Activated B cell treated with CpG ODN at 0.5 μM for 24 hours (primary cell): ENCODE results near the gene BRD1. TPM values are rescaled to one million over a fixed set of nuclear protein-coding genes. Genes with fewer than 3 reads are reported as not detected.
A peak's percentile ranks its signal among the peaks of the same experiment; 100 is the strongest.

Source experiments
- ATAC-seq: fragments of 200-7000 bp; cut with Tn5 transposase; one replicate; pipeline ENCODE4 v1.10.0; 2021; ENCODE audit warnings: low read depth, mild to moderate bottlenecking, moderate library complexity
- CTCF ChIA-PET: fragments of 350-600 bp; sonication (Branson Sonifier 250); formaldehyde crosslinking; loops from one replicate; lab custom pipeline; 2021; ENCODE audit warnings: antibody characterized with exemption; lab: Charles Lee
- POLR2A ChIA-PET: fragments of 350-600 bp; sonication (Branson Sonifier 250); formaldehyde crosslinking; loops from one replicate; lab custom pipeline; 2021; ENCODE audit warnings: antibody characterized with exemption; lab: Charles Lee
- DNase-seq: peaks from one replicate; pipeline ENCODE4 v3.0.0; 2022
- H3K27ac Mint-ChIP-seq: one replicate; pipeline ENCODE4 v1.8.0; 2020; ENCODE audit warnings: mixed read lengths
- H3K27me3 Mint-ChIP-seq: one replicate; pipeline ENCODE4 v1.8.0; 2021; ENCODE audit warnings: mixed read lengths
- H3K36me3 Mint-ChIP-seq: one replicate; pipeline ENCODE4 v1.8.0; 2021; ENCODE audit warnings: low read depth, mixed read lengths
- H3K4me1 Mint-ChIP-seq: one replicate; pipeline ENCODE4 v1.8.0; 2021; ENCODE audit warnings: mixed read lengths
- H3K4me3 Mint-ChIP-seq: one replicate; pipeline ENCODE4 v1.8.0; 2020; ENCODE audit warnings: mild to moderate bottlenecking, mixed read lengths
- H3K9me3 Mint-ChIP-seq: one replicate; pipeline ENCODE4 v1.8.0; 2020; ENCODE audit warnings: mixed read lengths
- CTCF ChIP-seq: fragments of 200-600 bp; IDR thresholded peaks from one replicate; pipeline ENCODE4 v1.8.0; 2022; ENCODE audit warnings: antibody characterized with exemption, mild to moderate bottlenecking
- intact Hi-C: fragments of 100-400 bp; cut with micrococcal nuclease; formaldehyde crosslinking; loops from one replicate; pipeline ENCODE4 v1.15.1; 2024
- total RNA-seq: library from RNA; stranded (reverse); gene quantifications from 2 replicates; pipeline ENCODE4 v1.2.3, GENCODE V29; 2022

BRD1 gene
- total RNA-seq, result 37.5 and 45.8 TPM in 2 replicates

GRCh38 chr22:49827853-49828598 lies at the start of gene BRD1:
BRD1 (minus strand) TSS chr22:49827873; CDS start chr22:49824317, 3,556 bp downstream.
- Mint-ChIP-seq H3K36me3 (peaks cover 26% of the 10 kb centered on the region), H3K27me3 (peaks cover 4% of the 10 kb centered on the region), H3K27ac (peak within 1 kb of the TSS; percentile 63), H3K4me1 (peaks cover 47% of the 10 kb centered on the region), H3K9me3 (no peaks in the 10 kb centered on the region), H3K4me3 (peak within 1 kb of the TSS; percentile 84)
- no peak for TF ChIP-seq CTCF
- DNase-seq, result peak; percentile 66
- ChIA-PET POLR2A (no interaction called here), CTCF (no interaction called here)
- intact Hi-C loops, result loop anchor here (1.0 to 10.0 kb wide), 4 partner anchors 25 to 364 kb away; partner anchors contain the start of genes ALG12, CRELD2 and ZBED4
- ATAC-seq, result peak; percentile 78

GRCh38 chr22:49873228-49873940 lies 45.7 kb upstream of the BRD1 start:
- CTCF ChIA-PET, result no interaction called here
- Mint-ChIP-seq H3K4me1 (peaks cover 7% of the 10 kb centered on the region), H3K27me3 (no peaks in the 10 kb centered on the region), H3K9me3 (peaks cover 8% of the 10 kb centered on the region), H3K4me3 (no peak overlapping the region), H3K36me3 (peaks cover 28% of the 10 kb centered on the region), H3K27ac (no peak overlapping the region)
- TF ChIP-seq CTCF, result no peak
- no peak for DNase-seq
- intact Hi-C loops, result no loop called here
- POLR2A ChIA-PET, result no interaction called here
- ATAC-seq, result no peak

DNA sequence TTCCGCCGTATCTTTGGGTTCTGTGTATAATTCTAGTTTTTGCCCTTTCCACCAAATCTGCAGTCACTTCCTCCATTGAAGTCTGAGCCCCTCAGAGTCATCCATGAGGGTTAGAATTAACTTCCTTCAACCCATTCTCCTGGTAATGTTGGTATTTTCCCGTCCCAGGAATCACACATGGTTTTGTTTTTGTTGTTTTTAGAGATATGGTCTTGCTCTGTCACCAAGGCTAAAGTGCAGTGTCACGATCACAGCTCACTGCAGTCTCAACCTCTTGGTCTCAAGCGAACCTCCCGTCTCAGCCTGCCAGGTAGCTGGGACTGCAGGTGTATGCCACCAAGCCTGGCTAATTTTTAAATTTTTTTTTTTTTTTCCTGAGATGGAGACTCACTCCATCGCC lies 44.7 kb upstream of the BRD1 start:
- POLR2A ChIA-PET, result no interaction called here
- H3K27ac Mint-ChIP-seq, result no peak overlapping the region
- H3K4me1 Mint-ChIP-seq, result peaks cover 5% of the 10 kb centered on the region
- no peaks in the 10 kb centered on the region for H3K27me3 Mint-ChIP-seq
- no peak for DNase-seq
- CTCF ChIA-PET, result no interaction called here
- peaks cover 8% of the 10 kb centered on the region for H3K9me3 Mint-ChIP-seq
- no peak for TF ChIP-seq CTCF
- intact Hi-C loops, result no loop called here
- no peak for ATAC-seq
- peaks cover 29% of the 10 kb centered on the region for H3K36me3 Mint-ChIP-seq
- H3K4me3 Mint-ChIP-seq, result no peak overlapping the region

- ATAC-seq (no peak), DNase-seq (no peak)
- Mint-ChIP-seq H3K27ac (no peak overlapping the region), H3K36me3 (peaks cover 34% of the 10 kb centered on the region), H3K4me3 (no peak overlapping the region), H3K4me1 (peaks cover 8% of the 10 kb centered on the region), H3K9me3 (peaks cover 16% of the 10 kb centered on the region), H3K27me3 (no peaks in the 10 kb centered on the region)
- POLR2A ChIA-PET, result no interaction called here
- intact Hi-C loops, result no loop called here
- TF ChIP-seq CTCF, result no peak
- CTCF ChIA-PET, result no interaction called here
These were observed 43.8 kb upstream of the BRD1 start for GRCh38 chr22:49871482-49871881.
